ENCODE data around the gene CAPN14. TPM values are rescaled to one million over a fixed set of nuclear protein-coding genes. Genes with fewer than 3 reads are reported as not detected.

The CAPN14 gene
- total RNA-seq, 1 experiment from 2014 or later = not detected

- H2AFZ ChIP-seq (ENCODE audit: low read depth, low read length, poor library complexity, severe bottlenecking) = no peak overlapping the region
- CTCF ChIA-PET = no interaction called here
- ATAC-seq = no peak
Observed at GRCh38 chr2:31161637-31162036, 55.7 kb downstream of the CAPN14 start.

More at GRCh38 chr2:31161637-31162036, 55.7 kb downstream of the CAPN14 start:
- intact Hi-C loops (cut with micrococcal nuclease) = no loop called here
- H3K9me2 ChIP-seq (ENCODE audit: insufficient read depth) = no peaks in the 10 kb centered on the region
- BruUV-seq (replicated peaks) = no TSS peak
- no peaks in the 10 kb centered on the region for H3K4me1 ChIP-seq (ENCODE audit: control insufficient read depth in 1 of 2, insufficient read depth in 2 of 2, low read length in 2 of 2)
- no peak overlapping the region for H3K27ac ChIP-seq (ENCODE audit: low read depth, low read length)
- no peaks in the 10 kb centered on the region for H4K20me1 ChIP-seq (ENCODE audit: insufficient read depth)
- H3K9ac ChIP-seq (ENCODE audit: low read length) = no peak overlapping the region
- peaks cover 71% of the 10 kb centered on the region for H3K27me3 ChIP-seq (ENCODE audit: insufficient read depth, low read length)
- no peak for DNase-seq (ENCODE audit: low read depth, low spot score)
- ChIA-PET POLR2A (no interaction called here), RAD21 (ENCODE audit: low non-redundant PET in 1 of 2, low total read pairs in 2 of 2, uncharacterized antibody in 2 of 2, unreplicated experiment in 2 of 2) (no interaction called here)
- TF ChIP-seq JUND (IDR thresholded peaks at IDR 0.05) (no peak), EGR1 (IDR thresholded peaks at IDR 0.05; ENCODE audit: low read depth) (no peak), ZBTB33 (IDR thresholded peaks at IDR 0.05; ENCODE audit: extremely low read depth, insufficient replicate concordance, low read length) (no peak), CTCF (IDR thresholded peaks at IDR 0.05 in 2 of 3, conservative IDR thresholded peaks at IDR 0.05 in 1 of 3; ENCODE audit: borderline replicate concordance in 1 of 3, insufficient read depth in 1 of 3, low read depth in 2 of 3, low read length in 2 of 3) (no peak), CEBPB (IDR thresholded peaks at IDR 0.05; ENCODE audit: low read depth) (no peak), ZNF274 (IDR thresholded peaks at IDR 0.05; ENCODE audit: low read depth, low read length) (no peak), SIN3A (IDR thresholded peaks at IDR 0.05; ENCODE audit: low read depth) (no peak), EZH2 (IDR thresholded peaks at IDR 0.05) (no peak), MAX (IDR thresholded peaks at IDR 0.05) (no peak), ZFX (IDR thresholded peaks at IDR 0.05) (no peak), SP1 (IDR thresholded peaks at IDR 0.05; ENCODE audit: low read depth) (no peak)
- H3K4me3 ChIP-seq (replicated peaks in 1 of 2; ENCODE audit: low read depth in 1 of 2, low read length in 2 of 2) = no peak overlapping the region
- no peaks in the 10 kb centered on the region for H3K79me2 ChIP-seq (ENCODE audit: insufficient read depth, low read length)
- H3K9me3 ChIP-seq (ENCODE audit: control insufficient read depth in 1 of 2, insufficient read depth in 1 of 2, low read depth in 1 of 2, low read length in 2 of 2) = no peaks in the 10 kb centered on the region
- H3K36me3 ChIP-seq (ENCODE audit: control insufficient read depth in 1 of 2, insufficient read depth in 2 of 2, low read length in 2 of 2) = no peaks in the 10 kb centered on the region
- H3K4me2 ChIP-seq (ENCODE audit: low read length) = no peak overlapping the region
